Mucosa of descending colon (tissue), 3 donors: ENCODE data around the gene PRAMEF11. TPM values are rescaled to one million over a fixed set of nuclear protein-coding genes. Genes with fewer than 3 reads are reported as not detected.
"Not testable (repeated sequence)": the region's sequence is repeated elsewhere in the genome, so short reads cannot be mapped to it uniquely, and the experiment has no call there.

Experiments
- ATAC-seq: fragments of 200-7000 bp; cut with Tn5 transposase; one replicate; pipeline ENCODE4 v1.9.1; 2020; ENCODE audit warnings: mild to moderate bottlenecking, moderate library complexity
- DNase-seq, 3 donors: peaks; one replicate each; pipeline ENCODE4 v3.0.0-alpha.2; 2020
- H3K36me3 ChIP-seq: fragments of 200-600 bp; one replicate; pipeline ENCODE4 v1.8.0; 2021; ENCODE audit warnings: low read depth, mild to moderate bottlenecking
- H3K4me1 ChIP-seq: fragments of 200-600 bp; one replicate; pipeline ENCODE4 v1.8.0; 2021; ENCODE audit warnings: low read depth, mild to moderate bottlenecking
- H3K4me3 ChIP-seq: fragments of 200-600 bp; one replicate; pipeline ENCODE4 v1.8.0; 2021; ENCODE audit warnings: mild to moderate bottlenecking
- H3K9me3 ChIP-seq: fragments of 200-600 bp; one replicate; pipeline ENCODE4 v1.8.0; 2021; ENCODE audit warnings: mild to moderate bottlenecking
- intact Hi-C, 2 donors: fragments of 100-400 bp; cut with DNase I in 1 of 2; cut with micrococcal nuclease in 1 of 2; formaldehyde crosslinking; loops; one replicate each; pipeline versions ENCODE4 v1.11.0 to v1.11.1; 2022; cut with DNase I, micrococcal nuclease
- long read RNA-seq, 2 donors: library from polyadenylated mRNA; unstranded; transcript quantifications; one replicate each; pipeline ENCODE4 v2.0.0, GENCODE V29; 2019 to 2021
- total RNA-seq, 3 donors: library from RNA; stranded (reverse); fragmentation: NEBNext Ultra II Directional in 2 of 3; extraction: Animal tissue kit (Norgen Biotek cat#: 25700) in 2 of 3; gene quantifications; one replicate each; pipeline versions ENCODE4 v1.2.1 to v1.2.4, GENCODE V29; 2021 to 2023
- TF ChIP-seq, protein P1 (sequence below): fragments of 200-600 bp; IDR thresholded peaks from one replicate; pipeline ENCODE4 v1.8.0; 2022; ENCODE audit warnings: antibody characterized with exemption, mild to moderate bottlenecking
- donor health status: DM: no; HTN: no; CAD: no; lungs with moderate emphysema.
- donor health status: DM: no; HTN: no; CAD: no.
- donor health status: DM: no; HTN: yes; CAD: no.

Gene PRAMEF11
- not detected for total RNA-seq
- long read RNA-seq, donor 1, result 0 reads
- long read RNA-seq, donor 2, result 0 reads

DNA sequence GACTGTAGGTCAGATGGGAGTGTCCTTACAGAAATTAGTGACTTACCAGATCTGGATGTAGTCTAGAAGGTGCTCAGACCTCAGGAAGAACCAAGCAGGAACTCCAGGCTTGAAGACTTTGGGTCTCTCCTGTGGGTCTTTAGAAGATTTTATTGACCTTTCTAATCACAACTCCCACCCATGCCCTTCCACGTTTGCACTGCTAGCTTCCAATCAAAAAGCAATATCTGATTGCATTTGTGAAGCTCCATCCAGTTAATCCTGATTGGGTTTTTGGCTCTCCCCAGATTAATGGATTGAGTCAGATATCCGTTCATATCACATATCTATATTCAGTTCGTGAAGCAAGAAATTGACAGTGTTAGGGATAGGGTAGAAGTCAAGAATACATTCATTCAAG is at the start of gene PRAMEF11:
Gene PRAMEF11 (minus strand): TSS at position 101 of the 400 bp plus-strand sequence. CDS start 2,621 bp downstream, outside the sequence.
- ATAC-seq, H3K36me3 ChIP-seq, intact Hi-C loops: not testable (repeated sequence)

GRCh38 chr1:12878453-12878852 is 47.2 kb upstream of the PRAMEF11 start:
- H3K9me3 ChIP-seq, H3K36me3 ChIP-seq, H3K4me1 ChIP-seq, H3K4me3 ChIP-seq, intact Hi-C loops, ATAC-seq, DNase-seq: not testable (repeated sequence)

More for the DNA sequence above, at the start of gene PRAMEF11:
- H3K4me1 ChIP-seq, DNase-seq, H3K4me3 ChIP-seq, H3K9me3 ChIP-seq: not testable (repeated sequence)

DNA sequence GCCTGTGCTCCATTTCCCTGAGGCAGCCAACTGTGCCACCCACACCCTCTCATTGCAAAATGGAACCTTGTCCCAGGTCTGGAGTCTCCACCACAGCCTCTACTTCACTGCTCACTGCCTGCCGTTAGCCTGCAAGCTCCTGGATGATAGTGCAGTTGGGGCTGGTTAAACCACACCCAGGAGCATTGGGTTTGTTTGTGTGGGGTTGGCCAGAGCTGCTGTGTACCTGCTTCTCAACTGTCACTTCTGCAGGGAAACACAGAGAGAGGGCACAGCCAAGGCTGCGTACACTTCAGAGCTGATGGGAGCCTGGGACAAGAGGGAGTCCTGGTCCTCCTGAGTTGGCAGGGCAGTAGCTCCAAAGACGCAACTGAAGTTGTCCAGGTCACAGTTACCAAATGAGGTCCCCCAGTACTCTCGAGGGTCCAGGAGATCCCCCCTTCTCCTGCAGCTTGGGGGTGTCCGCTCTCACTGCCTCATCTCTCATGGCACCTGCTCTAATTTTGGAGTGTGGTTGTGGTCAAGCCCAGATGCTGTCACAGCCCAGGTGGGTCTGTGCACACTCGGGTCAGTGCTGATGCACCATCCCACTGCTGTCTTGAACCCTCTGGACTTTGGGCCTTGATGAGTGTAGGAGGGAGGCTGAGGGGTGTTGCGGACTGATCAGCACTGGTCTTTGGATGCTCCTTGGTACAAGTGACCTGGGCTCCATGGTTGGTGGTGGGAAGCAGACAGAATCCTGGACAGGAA is 32.1 kb upstream of the PRAMEF11 start:
- H3K9me3 ChIP-seq, intact Hi-C loops, ATAC-seq, H3K36me3 ChIP-seq, H3K4me1 ChIP-seq, H3K4me3 ChIP-seq, DNase-seq: not testable (repeated sequence)

DNA sequence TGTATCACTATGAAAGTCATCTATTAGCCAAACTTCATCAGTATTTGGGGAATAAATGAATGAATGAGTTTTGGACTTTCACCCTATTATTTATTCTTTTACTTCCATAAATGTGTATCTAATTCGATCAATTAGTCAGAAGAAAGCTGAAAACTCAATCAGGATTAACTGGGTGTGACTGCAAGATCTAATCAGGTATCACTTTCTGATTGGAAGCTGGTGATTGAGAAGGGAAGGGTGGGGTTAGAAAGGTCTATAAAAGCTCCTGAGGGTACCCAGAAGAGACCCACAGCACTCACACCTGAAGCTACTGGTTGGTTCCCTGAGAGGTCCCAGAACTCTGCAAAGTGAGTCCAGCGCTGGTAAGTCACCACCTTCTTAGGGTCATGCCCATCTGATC is 25.6 kb upstream of the PRAMEF11 start, which contains the start of gene PRAMEF2:
Gene PRAMEF2 (plus strand): TSS at position 301 of the 400 bp plus-strand sequence. CDS start 1,924 bp downstream, outside the sequence.
- DNase-seq, H3K4me1 ChIP-seq, H3K9me3 ChIP-seq, ATAC-seq, intact Hi-C loops, H3K36me3 ChIP-seq, H3K4me3 ChIP-seq: not testable (repeated sequence)

- Histone ChIP-seq H3K4me3 (no peak overlapping the region), H3K36me3 (no peaks in the 10 kb centered on the region), H3K9me3 (peaks cover 4% of the 10 kb centered on the region), H3K4me1 (no peaks in the 10 kb centered on the region)
- DNase-seq, result no peak
- TF ChIP-seq, protein P1, sequence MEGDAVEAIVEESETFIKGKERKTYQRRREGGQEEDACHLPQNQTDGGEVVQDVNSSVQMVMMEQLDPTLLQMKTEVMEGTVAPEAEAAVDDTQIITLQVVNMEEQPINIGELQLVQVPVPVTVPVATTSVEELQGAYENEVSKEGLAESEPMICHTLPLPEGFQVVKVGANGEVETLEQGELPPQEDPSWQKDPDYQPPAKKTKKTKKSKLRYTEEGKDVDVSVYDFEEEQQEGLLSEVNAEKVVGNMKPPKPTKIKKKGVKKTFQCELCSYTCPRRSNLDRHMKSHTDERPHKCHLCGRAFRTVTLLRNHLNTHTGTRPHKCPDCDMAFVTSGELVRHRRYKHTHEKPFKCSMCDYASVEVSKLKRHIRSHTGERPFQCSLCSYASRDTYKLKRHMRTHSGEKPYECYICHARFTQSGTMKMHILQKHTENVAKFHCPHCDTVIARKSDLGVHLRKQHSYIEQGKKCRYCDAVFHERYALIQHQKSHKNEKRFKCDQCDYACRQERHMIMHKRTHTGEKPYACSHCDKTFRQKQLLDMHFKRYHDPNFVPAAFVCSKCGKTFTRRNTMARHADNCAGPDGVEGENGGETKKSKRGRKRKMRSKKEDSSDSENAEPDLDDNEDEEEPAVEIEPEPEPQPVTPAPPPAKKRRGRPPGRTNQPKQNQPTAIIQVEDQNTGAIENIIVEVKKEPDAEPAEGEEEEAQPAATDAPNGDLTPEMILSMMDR, result no peak
- intact Hi-C loops, result no loop called here
- no peak for ATAC-seq
These were observed 20.6 kb upstream of the PRAMEF11 start for GRCh38 chr1:12851779-12852178.

GRCh38 chr1:12848620-12849019 is 17.4 kb upstream of the PRAMEF11 start, which contains the start of gene HNRNPCL1:
HNRNPCL1 (minus strand) TSS chr1:12848720; CDS start chr1:12848289, 431 bp downstream.
- H3K4me3 ChIP-seq, ATAC-seq, H3K4me1 ChIP-seq, H3K36me3 ChIP-seq, intact Hi-C loops, DNase-seq, H3K9me3 ChIP-seq: not testable (repeated sequence)

GRCh38 chr1:12833251-12833650 is 2.0 kb upstream of the PRAMEF11 start:
- H3K9me3 ChIP-seq, H3K4me3 ChIP-seq, ATAC-seq, H3K4me1 ChIP-seq, DNase-seq, intact Hi-C loops, H3K36me3 ChIP-seq: not testable (repeated sequence)

DNA sequence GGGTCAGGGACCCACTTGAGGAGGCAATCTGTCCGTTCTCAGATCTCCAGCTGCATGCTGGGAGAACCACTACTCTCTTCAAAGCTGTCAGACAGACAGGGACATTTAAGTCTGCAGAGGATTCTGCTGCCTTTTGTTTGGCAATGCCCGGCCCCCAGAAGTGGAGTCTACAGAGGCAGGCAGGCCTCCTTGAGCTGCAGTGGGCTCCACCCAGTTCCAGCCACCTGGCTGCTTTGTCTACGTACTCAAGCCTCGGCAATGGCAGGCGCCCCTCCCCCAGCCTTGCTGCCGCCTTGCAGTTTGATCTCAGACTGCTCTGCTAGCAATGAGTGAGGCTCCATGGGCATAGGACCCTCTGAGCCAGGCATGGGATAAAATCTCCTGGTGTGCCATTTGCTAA is 12.1 kb downstream of the PRAMEF11 start:
- DNase-seq, intact Hi-C loops, ATAC-seq, H3K9me3 ChIP-seq, H3K4me1 ChIP-seq, H3K36me3 ChIP-seq, H3K4me3 ChIP-seq: not testable (repeated sequence)

- DNase-seq, result no peak
- H3K4me1 ChIP-seq, result no peaks in the 10 kb centered on the region
- TF ChIP-seq, protein P1, result no peak
- no peak for ATAC-seq
- H3K36me3 ChIP-seq, result no peaks in the 10 kb centered on the region
- H3K4me3 ChIP-seq, result no peak overlapping the region
- intact Hi-C loops, result no loop called here
- H3K9me3 ChIP-seq, result no peaks in the 10 kb centered on the region
These were observed 19.8 kb downstream of the PRAMEF11 start for GRCh38 chr1:12811409-12811784.
